UCSD-AML1 (cell line): ENCODE results near the gene DENND11.

Experiments
- DNase-seq: peaks from one replicate; lab custom pipeline; 2025; ENCODE audit not compliant: unreplicated experiment; lab: John Stamatoyannopoulos, UW

Gene DENND11

GRCh38 chr7:141685285-141686023, 16.5 kb downstream of the DENND11 start:
- DNase-seq, result no peak

- DNase-seq, result no peak
Measured at GRCh38 chr7:141679014-141679413, 23.0 kb downstream of the DENND11 start.

- no peak for DNase-seq
Measured at GRCh38 chr7:141676618-141677017, 25.3 kb downstream of the DENND11 start.

GRCh38 chr7:141675436-141676215, 26.3 kb downstream of the DENND11 start:
- no peak for DNase-seq

- DNase-seq, result no peak
Measured at GRCh38 chr7:141674702-141675101, 27.3 kb downstream of the DENND11 start.

- no peak for DNase-seq
Measured at GRCh38 chr7:141674171-141674671, 27.7 kb downstream of the DENND11 start.

- no peak for DNase-seq
Measured at GRCh38 chr7:141673346-141673745, 28.6 kb downstream of the DENND11 start.

GRCh38 chr7:141671705-141672496, 30.1 kb downstream of the DENND11 start:
- DNase-seq, result no peak

- DNase-seq, result no peak
Measured at GRCh38 chr7:141668853-141669252, 33.1 kb downstream of the DENND11 start.

GRCh38 chr7:141666071-141666470, 35.9 kb downstream of the DENND11 start:
- DNase-seq, result no peak

- DNase-seq, result no peak
Measured at GRCh38 chr7:141665208-141666035, 36.5 kb downstream of the DENND11 start.

GRCh38 chr7:141664450-141664849, 37.5 kb downstream of the DENND11 start:
- no peak for DNase-seq

GRCh38 chr7:141663081-141663849, 38.7 kb downstream of the DENND11 start:
- DNase-seq, result no peak

GRCh38 chr7:141660259-141660658, 41.7 kb downstream of the DENND11 start:
- peak; percentile 20 for DNase-seq

GRCh38 chr7:141659501-141659900, 42.5 kb downstream of the DENND11 start:
- no peak for DNase-seq

- DNase-seq, result peak; percentile 20
Measured at GRCh38 chr7:141654551-141654950, 47.4 kb downstream of the DENND11 start.

GRCh38 chr7:141652691-141653090, 49.3 kb downstream of the DENND11 start:
- no peak for DNase-seq
